Panc1 (cell line): ENCODE results near the gene ZHX3. TPM values are rescaled to one million over a fixed set of nuclear protein-coding genes. Genes with fewer than 3 reads are reported as not detected.

ENCODE experiments used
- ATAC-seq: fragments of 200-7000 bp; cut with Tn5 transposase; 2 replicates; pipeline ENCODE4 v1.9.1; 2020; ENCODE audit warnings: mild to moderate bottlenecking, moderate library complexity
- BruUV-seq: library from RNA; stranded (reverse); fragments of 400-500 nt; replicated peaks from 2 replicates; lab custom pipeline; 2021; lab: Mats Ljungman, UMichigan
- CTCF ChIA-PET: fragments of 300-600 bp; sonication (Branson Sonifier 250); formaldehyde crosslinking; loops from one replicate; lab custom pipeline; 2022; ENCODE audit warnings: antibody characterized with exemption; lab: Charles Lee
- POLR2A ChIA-PET: fragments of 300-600 bp; sonication (Branson Sonifier 250); formaldehyde crosslinking; loops from one replicate; lab custom pipeline; 2022; ENCODE audit warnings: antibody characterized with exemption; lab: Charles Lee
- DNase-seq: peaks from one replicate; pipeline ENCODE4 v3.0.0-alpha.2; 2010; ENCODE audit warnings: low read depth, low spot score
- H3K27ac ChIP-seq: 2 replicates; pipeline ENCODE4 v1.5.1; 2011; ENCODE audit warnings: mild to moderate bottlenecking, low read length, inconsistent platforms
- H3K27me3 ChIP-seq: fragments of 200-500 bp; sonication (Bioruptor generic); 2 replicates; pipeline ENCODE4 v1.6.0; 2014; ENCODE audit warnings: low read length, inconsistent platforms; ENCODE audit not compliant: control insufficient read depth, insufficient read depth
- H3K36me3 ChIP-seq: fragments of 200-500 bp; sonication (Bioruptor generic); 2 replicates; pipeline ENCODE4 v1.5.1; 2014; ENCODE audit warnings: inconsistent platforms, mild to moderate bottlenecking, low read length, moderate library complexity; ENCODE audit not compliant: control insufficient read depth, insufficient read depth
- H3K4me1 ChIP-seq: 2 replicates; pipeline ENCODE4 v1.5.1; 2011; ENCODE audit warnings: inconsistent platforms, mild to moderate bottlenecking, low read length, moderate library complexity; ENCODE audit not compliant: control insufficient read depth, insufficient read depth
- H3K4me3 ChIP-seq, 2 experiments: 2 replicates each; pipeline ENCODE4 v1.5.1; 2011 to 2012; ENCODE audit warnings: low read depth in 2 of 2, low read length in 2 of 2, mild to moderate bottlenecking in 2 of 2, inconsistent platforms in 1 of 2, moderate library complexity in 1 of 2
- H3K9me3 ChIP-seq: fragments of 200-500 bp; sonication (Bioruptor generic); 2 replicates; pipeline ENCODE4 v1.5.1; 2014; ENCODE audit warnings: low read depth, mild to moderate bottlenecking, inconsistent platforms, low read length, moderate library complexity; ENCODE audit not compliant: control insufficient read depth, insufficient read depth
- CTCF ChIP-seq: fragments of 450-650 bp; IDR thresholded peaks from 2 replicates; pipeline ENCODE4 v1.5.1; 2017; ENCODE audit warnings: mild to moderate bottlenecking
- POLR2AphosphoS5 ChIP-seq: IDR thresholded peaks from 2 replicates; pipeline ENCODE4 v1.6.1; 2012; ENCODE audit warnings: mild to moderate bottlenecking, low read depth, low read length, moderate library complexity
- REST ChIP-seq, 2 experiments: IDR thresholded peaks; 2 replicates each; pipeline ENCODE4 v1.6.1; 2011 to 2012; ENCODE audit warnings: low read depth in 2 of 2, control low read depth in 1 of 2, low read length in 1 of 2, mild to moderate bottlenecking in 1 of 2, moderate library complexity in 1 of 2; ENCODE audit not compliant: insufficient read depth in 1 of 2
- SIN3A ChIP-seq: IDR thresholded peaks from 2 replicates; pipeline ENCODE4 v1.6.1; 2012; ENCODE audit warnings: low read depth, mild to moderate bottlenecking, low read length, moderate library complexity, borderline replicate concordance; ENCODE audit not compliant: insufficient read depth
- TCF7L2 ChIP-seq: IDR thresholded peaks from 2 replicates; pipeline ENCODE4 v1.6.1; 2011; ENCODE audit warnings: mild to moderate bottlenecking, low read depth, low read length, inconsistent platforms
- in situ Hi-C: cut with HindIII; loops from 2 replicates; pipeline ENCODE4 v1.10.0; 2016; ENCODE audit warnings: low sequenced_read_pairs, low pct_unique_long_range_greater_than_20kb
- intact Hi-C: fragments of 100-400 bp; cut with micrococcal nuclease; formaldehyde crosslinking; loops from one replicate; pipeline ENCODE4 v1.10.0; 2022; ENCODE audit not compliant: unreplicated experiment
- microRNA-seq: library from miRNA; unstranded; fragments of <30 nt; microRNA quantifications from one replicate; pipeline ENCODE4 v1.1.0, GENCODE V29; 2020; ENCODE audit not compliant: unreplicated experiment
- total RNA-seq: library from RNA; stranded (reverse); gene quantifications from one replicate; pipeline ENCODE4 v1.2.1, GENCODE V29; 2021; ENCODE audit not compliant: unreplicated experiment

ZHX3 gene
- total RNA-seq, 1 experiment from 2014 or later = 19.8 TPM

GRCh38 chr20:41131594-41132387 is 185.7 kb downstream of the ZHX3 start:
- ATAC-seq = no peak
- Histone ChIP-seq H3K27me3 (no peaks in the 10 kb centered on the region), H3K9me3 (no peaks in the 10 kb centered on the region), H3K4me1 (0 out of 2 replicates have a peak, but pooled peaks cover 3% of the 10 kb centered on the region), H3K27ac (no peak overlapping the region), H3K4me3 (no peak overlapping the region), H3K36me3 (no peaks in the 10 kb centered on the region)
- TF ChIP-seq SIN3A (no peak), REST (IDR thresholded peaks at IDR 0.05; ENCODE audit: insufficient read depth in 1 of 2, low read depth in 2 of 2, low read length in 1 of 2) (no peak), POLR2AphosphoS5 (no peak), CTCF (no peak), TCF7L2 (no peak)
- ChIA-PET CTCF (no interaction called here), POLR2A (interaction anchor here (0.7 kb wide), 1 partner anchor 11 kb away, joined by 4 read pairs; no protein-coding TSS in a partner anchor)
- intact Hi-C loops = no loop called here
- in situ Hi-C loops = no loop called here
- BruUV-seq = no TSS peak
- no peak for DNase-seq

Small RNA genes lying within 50 kb of the gene (microRNA-seq; reads per million reads assigned to microRNA genes)
- gene MIR6871 = not detected

Other genes starting within 250 kb of the ZHX3 start
- gene PLCG1, start 180.2 kb downstream of the ZHX3 start, total RNA-seq = 159 TPM
- gene LPIN3, start 23.1 kb upstream of the ZHX3 start, total RNA-seq = 21.0 TPM
- 0.54 TPM for gene EMILIN3, start 49.1 kb upstream of the ZHX3 start, total RNA-seq